GM19455 (cell line): Measurements from ENCODE around the gene HMX1.

Source experiments
- ATAC-seq: cut with Tn5 transposase; IDR thresholded peaks from one replicate; pipeline ENCODE4 v1.9.1; 2021; ENCODE audit not compliant: unreplicated experiment

The HMX1 gene

GRCh38 chr4:8893227-8893623 lies 21.6 kb upstream of the HMX1 start:
- no peak for ATAC-seq

- no peak for ATAC-seq
Measured at GRCh38 chr4:8892556-8893226, 21.1 kb upstream of the HMX1 start.

GRCh38 chr4:8891646-8892555 lies 20.3 kb upstream of the HMX1 start:
- no peak for ATAC-seq

DNA sequence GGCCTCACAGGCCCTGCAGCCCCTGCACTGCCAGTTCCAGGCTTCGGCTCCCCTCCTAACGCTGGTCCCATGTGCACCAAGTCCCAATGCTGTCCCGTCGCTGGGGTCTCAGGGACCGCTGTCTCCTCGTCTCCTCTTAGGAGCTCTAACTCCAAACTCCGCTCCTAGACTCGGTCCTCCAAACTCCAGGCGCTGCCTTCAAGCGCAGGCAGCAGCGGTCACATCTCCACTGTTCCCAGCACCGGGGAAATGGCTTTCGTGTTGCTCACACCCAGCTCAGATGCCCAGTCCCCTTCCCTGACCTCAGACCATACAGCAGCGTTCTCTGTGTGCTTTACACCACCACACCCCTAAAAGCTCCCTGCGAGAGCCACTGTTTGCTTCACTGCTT lies 19.6 kb upstream of the HMX1 start:
- ATAC-seq, result no peak

- no peak for ATAC-seq
Measured at GRCh38 chr4:8888856-8889255, 17.2 kb upstream of the HMX1 start.

DNA sequence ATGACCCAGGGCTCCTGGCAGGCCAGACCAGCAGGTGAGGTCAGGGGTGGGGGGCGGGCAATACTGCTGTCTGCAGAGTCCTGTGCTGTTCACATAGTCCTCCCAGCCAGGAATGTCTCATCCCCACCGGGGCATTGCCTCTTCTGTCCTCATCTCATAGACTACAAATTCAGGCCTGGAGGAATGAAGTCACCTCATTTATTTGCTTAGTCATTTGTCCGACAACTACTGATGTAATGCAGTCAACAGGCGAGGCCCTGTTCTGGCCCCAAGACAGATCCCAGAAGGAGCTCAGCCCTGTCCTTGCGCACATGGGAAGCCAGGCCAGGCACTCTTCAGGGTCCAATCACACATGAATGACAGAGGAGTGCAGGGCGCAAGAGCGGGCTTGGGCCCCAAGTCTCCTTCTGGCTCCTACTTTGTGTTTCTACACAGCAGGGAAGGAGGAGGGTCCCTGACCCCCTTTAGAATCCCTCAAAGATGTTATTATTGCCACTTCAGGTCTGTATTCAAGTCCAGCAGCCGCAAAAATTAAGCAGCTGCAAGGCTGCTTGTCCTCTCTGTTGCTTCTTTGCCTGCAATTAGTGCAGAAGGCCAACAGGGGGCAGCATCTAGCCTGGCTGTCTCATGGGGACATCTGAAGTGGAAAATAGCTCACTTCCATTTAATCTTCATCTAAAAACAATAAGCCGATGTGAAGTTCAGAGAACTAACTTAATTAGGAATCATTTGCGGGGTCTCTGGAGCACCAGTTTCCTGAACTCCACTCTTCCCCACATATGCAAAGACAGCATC lies 15.2 kb upstream of the HMX1 start:
- ATAC-seq, result no peak

- no peak for ATAC-seq
Measured at GRCh38 chr4:8882239-8882638, 10.6 kb upstream of the HMX1 start.

DNA sequence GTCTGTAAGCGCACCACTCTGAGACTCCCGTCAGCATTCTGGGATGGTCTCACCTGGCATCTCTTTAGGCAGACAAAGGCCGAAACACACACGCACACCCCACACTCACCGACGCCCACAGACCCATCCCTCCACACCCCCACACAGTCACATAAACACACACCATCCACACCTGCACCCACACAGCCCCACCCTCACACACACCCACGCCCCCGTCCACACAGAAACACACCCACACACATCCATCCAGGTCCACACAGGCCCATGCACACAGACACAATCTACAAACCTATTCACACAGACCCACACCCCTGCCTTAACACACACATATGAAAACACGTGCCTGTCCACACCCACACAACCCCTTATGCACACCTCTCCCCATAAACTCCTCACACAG lies 9.2 kb upstream of the HMX1 start:
- ATAC-seq, result no peak

GRCh38 chr4:8879574-8879973 lies 7.9 kb upstream of the HMX1 start:
- ATAC-seq, result no peak

GRCh38 chr4:8878421-8878820 lies 6.8 kb upstream of the HMX1 start:
- no peak for ATAC-seq

DNA sequence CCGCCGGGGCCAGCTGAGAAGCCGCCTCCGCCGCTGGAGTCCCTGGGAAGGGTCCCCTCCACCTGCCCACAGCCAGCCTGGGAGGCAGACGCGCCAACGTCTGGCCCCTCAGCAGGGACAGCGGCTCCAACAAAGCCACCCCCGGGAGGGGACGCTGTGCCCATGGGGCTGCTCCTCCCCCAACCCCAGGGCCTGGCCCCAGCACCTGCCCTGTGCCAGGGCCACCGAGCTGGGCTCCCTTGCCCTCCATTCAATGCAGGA lies 6.1 kb upstream of the HMX1 start:
- ATAC-seq, result no peak

DNA sequence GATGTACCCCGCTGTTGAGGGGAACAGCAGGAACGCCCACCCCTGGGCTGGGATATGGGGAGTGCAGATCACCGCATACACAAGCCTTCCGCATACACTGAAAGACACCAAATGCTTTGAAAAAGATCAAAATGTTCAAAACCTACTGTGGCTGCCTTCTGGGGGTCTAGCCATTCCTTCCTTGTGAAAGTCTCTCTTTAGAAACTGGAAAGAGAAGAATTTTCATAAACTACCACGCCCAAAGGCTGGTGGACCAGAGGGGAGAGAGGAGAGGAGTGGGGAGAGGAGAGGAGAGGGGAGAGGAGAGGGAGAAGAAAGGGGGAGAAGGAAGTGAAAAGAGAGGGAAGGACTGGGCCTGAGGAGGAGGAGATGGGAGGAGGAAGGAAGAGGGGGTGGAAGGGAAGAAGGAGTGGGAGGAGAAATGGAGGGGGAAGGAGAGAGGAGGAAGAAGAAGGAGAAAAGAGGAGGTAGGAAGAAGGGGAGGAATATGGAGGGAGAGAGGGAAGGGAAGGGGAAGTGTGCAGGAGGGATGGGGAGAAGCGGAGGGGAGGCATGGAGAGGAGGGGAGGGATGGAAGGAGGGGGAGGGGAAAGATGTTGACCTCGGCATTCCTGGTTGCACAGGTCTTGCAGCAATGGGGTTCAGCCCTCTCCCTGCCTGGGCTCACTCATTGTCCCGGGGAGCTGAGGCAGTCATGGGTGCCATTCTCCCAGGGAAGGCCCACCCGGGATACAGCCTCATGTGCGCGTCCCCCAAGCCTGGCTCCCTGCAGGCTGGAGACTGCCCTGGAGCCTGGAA lies 5.5 kb upstream of the HMX1 start:
- ATAC-seq, result no peak

DNA sequence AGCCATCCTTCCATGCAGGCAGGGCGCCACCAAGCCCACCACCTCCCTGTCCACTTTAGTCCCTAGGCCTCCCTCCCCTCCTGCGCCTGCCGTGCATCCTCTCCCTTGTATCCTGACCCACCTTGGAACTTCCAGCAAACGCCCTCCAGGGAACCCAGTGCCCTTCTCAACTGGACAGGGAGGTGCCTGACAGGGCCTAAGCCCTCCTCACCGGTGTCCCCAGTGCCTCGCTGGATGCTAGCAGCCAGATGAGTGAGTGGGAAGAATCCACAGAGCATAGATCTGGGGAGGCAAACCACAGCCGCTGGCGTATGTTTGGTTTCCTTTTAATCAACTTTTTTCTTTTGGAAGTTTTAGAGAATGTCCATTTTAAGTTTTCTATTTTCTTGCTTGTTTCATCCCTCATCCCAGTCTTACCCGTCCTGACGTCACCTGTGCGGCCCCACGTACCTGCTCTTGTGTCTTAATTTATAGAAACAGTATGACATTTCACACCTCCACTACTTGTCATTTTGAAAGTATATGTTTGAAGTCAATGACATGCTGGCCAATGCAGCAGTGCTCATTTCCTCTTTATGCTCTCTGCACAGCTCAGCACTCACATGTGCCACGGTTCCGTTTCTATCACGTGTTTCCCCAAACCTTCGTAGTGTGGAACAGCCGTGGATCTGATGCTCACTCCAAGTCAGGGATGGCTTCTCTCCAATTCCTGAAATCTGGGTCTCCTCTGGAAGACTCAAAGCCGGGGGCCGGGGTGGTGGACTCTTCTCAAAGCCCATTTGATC lies 3.4 kb upstream of the HMX1 start:
- ATAC-seq, result no peak

GRCh38 chr4:8874003-8874895 lies 2.6 kb upstream of the HMX1 start:
- no peak for ATAC-seq

DNA sequence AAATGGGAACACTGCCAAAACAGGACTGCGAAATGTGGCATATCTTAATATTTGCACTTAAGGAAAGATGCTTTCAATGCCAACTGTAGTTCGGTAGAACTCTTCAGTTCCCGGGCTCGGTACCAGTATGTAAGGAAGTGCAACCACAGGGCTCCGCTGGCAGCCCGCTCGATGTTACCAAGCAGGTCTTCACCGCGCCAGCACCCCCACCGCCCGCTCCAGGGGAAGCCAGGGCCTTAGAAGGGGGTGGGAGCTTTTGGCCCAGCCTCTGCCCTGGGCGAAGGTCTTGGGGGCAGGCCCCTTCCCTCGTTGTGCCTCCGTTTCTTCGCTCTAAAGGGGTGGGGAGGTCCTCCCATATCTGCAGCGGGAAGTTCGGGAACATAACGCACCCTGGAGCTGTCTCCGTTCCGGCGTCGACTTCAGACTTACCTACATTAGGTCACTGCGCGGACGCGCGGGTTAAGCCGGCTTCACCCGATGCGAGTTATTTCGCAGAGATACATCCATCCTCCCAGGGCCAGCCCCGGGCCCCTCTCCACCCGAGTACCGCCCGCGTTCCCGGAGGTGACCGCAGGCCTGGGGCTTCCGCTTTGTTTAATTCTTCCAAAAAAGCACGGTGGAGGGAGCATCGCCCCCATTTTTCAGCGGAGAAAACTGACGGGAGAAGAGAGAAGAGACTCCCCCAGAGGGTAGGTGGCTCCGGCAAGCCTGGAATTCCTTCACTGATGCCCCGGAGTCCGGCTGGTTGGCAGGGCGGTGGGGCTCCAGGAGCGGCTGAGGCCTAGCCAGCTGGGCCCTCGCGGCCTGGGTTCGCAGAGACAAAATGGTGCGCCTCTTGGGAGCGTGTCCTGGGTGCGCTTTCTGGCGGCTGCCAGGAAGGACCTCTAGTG lies 1.0 kb upstream of the HMX1 start:
- ATAC-seq, result no peak

GRCh38 chr4:8870647-8871416 lies 807 bp downstream of the HMX1 start:
- ATAC-seq, result no peak

GRCh38 chr4:8869898-8870646 lies 1.6 kb downstream of the HMX1 start:
- no peak for ATAC-seq
